Measurements from ENCODE around the gene CNNM1. TPM values are rescaled to one million over a fixed set of nuclear protein-coding genes. Genes with fewer than 3 reads are reported as not detected.

Gene CNNM1
- total and polyA plus RNA-seq, 5 donors from 2014 or later = 0.07 TPM; not detected in 4

- Mint-ChIP-seq H3K27me3 (peaks cover 8% of the 10 kb centered on the region), H3K9me3 (peaks cover 0 to 2% (median 0%) of the 10 kb centered on the region in 7 donors), H3K4me3 (no peak overlapping the region), H3K27ac (no peak overlapping the region), H3K36me3 (no peaks in the 10 kb centered on the region), H3K4me1 (no peaks in the 10 kb centered on the region)
- H3K27me3 ChIP-seq (ENCODE audit: control insufficient read depth, insufficient read depth, low read length) = peaks cover 5% of the 10 kb centered on the region
- DNase-seq (no peak), ATAC-seq (ENCODE audit: low read depth in 2 of 2) (no peak)
- no peaks in the 10 kb centered on the region for H3K9me3 ChIP-seq (ENCODE audit: control insufficient read depth in 2 of 2, low read length in 2 of 2)
- H3K27ac ChIP-seq (ENCODE audit: insufficient read depth, low read length, poor library complexity, severe bottlenecking) = no peak overlapping the region
- H3K4me1 ChIP-seq (ENCODE audit: control insufficient read depth, insufficient read depth, low read length, poor library complexity, severe bottlenecking) = no peaks in the 10 kb centered on the region
- no peak overlapping the region for H3K4me3 ChIP-seq (ENCODE audit: low read depth, low read length)
- H3K36me3 ChIP-seq (ENCODE audit: control insufficient read depth, insufficient read depth, low read length) = no peaks in the 10 kb centered on the region
Observed at GRCh38 chr10:99443500-99443899, 114.3 kb downstream of the CNNM1 start.

Other genes starting within 250 kb of the CNNM1 start
- not detected for gene HPSE2, start 93.5 kb upstream of the CNNM1 start, total RNA-seq
- gene HPSE2, start 93.5 kb upstream of the CNNM1 start, polyA plus RNA-seq = under 1 TPM in 2 of 4 donors, not detected in 2; 0.07 to 0.31 TPM
- gene GOT1, start 101.3 kb downstream of the CNNM1 start, total RNA-seq = 8.4 TPM
- gene GOT1, start 101.3 kb downstream of the CNNM1 start, polyA plus RNA-seq = 10 to 100 TPM; 19.2 to 27.5 (median 22.2) TPM
- not detected for gene NKX2-3, start 203.6 kb downstream of the CNNM1 start, total RNA-seq
- gene NKX2-3, start 203.6 kb downstream of the CNNM1 start, polyA plus RNA-seq = not detected

Data from CD4-positive, CD25-positive, alpha-beta regulatory T cell (primary cell).